BLaER1 (cell line): ENCODE data around the gene MOGAT2.
"Not testable (repeated sequence)": the region's sequence is repeated elsewhere in the genome, so short reads cannot be mapped to it uniquely, and the experiment has no call there.

Source experiments
- H3K27ac ChIP-seq: shearing (Covaris generic); formaldehyde crosslinking; 2 replicates; pipeline ENCODE4 v1.8.1; 2022
- H3K27me3 ChIP-seq: shearing (Covaris generic); formaldehyde crosslinking; 2 replicates; pipeline ENCODE4 v1.8.1; 2022
- H3K36me3 ChIP-seq: shearing (Covaris generic); formaldehyde crosslinking; 2 replicates; pipeline ENCODE4 v1.8.1; 2022
- H3K4me1 ChIP-seq: shearing (Covaris generic); formaldehyde crosslinking; 2 replicates; pipeline ENCODE4 v1.8.1; 2022
- H3K4me2 ChIP-seq: shearing (Covaris generic); formaldehyde crosslinking; 2 replicates; pipeline ENCODE4 v1.8.1; 2022
- H3K4me3 ChIP-seq: shearing (Covaris generic); formaldehyde crosslinking; 2 replicates; pipeline ENCODE4 v1.8.1; 2022
- H3K9ac ChIP-seq: shearing (Covaris generic); formaldehyde crosslinking; 2 replicates; pipeline ENCODE4 v1.8.1; 2022
- H3K9me3 ChIP-seq: shearing (Covaris generic); formaldehyde crosslinking; 2 replicates; pipeline ENCODE4 v1.8.1; 2022
- H4K20me1 ChIP-seq: shearing (Covaris generic); formaldehyde crosslinking; 2 replicates; pipeline ENCODE4 v1.8.1; 2022
- Cebpa-rat ChIP-seq: shearing (Covaris generic); IDR thresholded peaks from 2 replicates; pipeline ENCODE4 v1.8.1; 2022

The MOGAT2 gene

DNA sequence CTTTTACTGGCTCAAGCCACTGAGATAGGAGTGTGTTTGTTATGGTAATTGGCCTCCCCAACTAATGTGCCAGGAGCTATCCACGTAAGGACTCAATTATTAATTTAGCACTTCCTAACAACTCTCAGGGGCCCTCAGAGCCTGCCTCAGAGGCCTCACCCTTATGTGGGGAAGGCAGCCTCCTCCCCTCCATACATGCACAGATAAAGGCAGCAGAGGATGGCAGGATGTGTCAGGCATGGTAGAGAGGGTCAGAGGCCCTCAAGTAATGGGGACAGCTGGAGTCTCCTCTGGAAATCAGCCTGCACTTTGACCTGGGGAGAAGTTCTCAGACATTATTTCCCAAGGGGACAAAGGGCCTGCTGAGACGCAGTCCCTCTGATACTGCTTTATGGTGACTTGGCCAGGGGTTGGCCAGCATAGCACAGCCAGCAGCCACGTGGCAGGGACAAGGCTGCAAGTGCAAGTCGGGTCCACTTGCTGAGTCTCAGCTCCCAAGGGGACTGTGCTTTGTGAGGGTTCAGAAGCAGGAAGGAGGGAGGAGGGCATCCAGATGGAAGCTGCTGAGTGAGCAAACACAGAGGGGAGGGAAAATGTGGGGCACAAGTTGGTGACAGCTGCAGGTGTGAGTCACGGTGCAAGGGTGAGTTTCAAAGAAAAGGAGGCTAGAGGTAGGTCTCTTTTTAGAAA lies 17.0 kb downstream of the MOGAT2 start:
- H3K36me3 ChIP-seq: no peaks in the 10 kb centered on the region
- H3K4me3 ChIP-seq: no peak overlapping the region
- no peaks in the 10 kb centered on the region for H4K20me1 ChIP-seq
- TF ChIP-seq Cebpa-rat: no peak
- H3K4me1 ChIP-seq: peaks cover 18% of the 10 kb centered on the region
- H3K9me3 ChIP-seq: no peaks in the 10 kb centered on the region
- no peak overlapping the region for H3K9ac ChIP-seq
- H3K27ac ChIP-seq: peak overlapping the region; percentile 35; the same call in 1 of the 2 replicates
- H3K27me3 ChIP-seq: no peaks in the 10 kb centered on the region
- H3K4me2 ChIP-seq: peak overlapping the region; percentile 69

DNA sequence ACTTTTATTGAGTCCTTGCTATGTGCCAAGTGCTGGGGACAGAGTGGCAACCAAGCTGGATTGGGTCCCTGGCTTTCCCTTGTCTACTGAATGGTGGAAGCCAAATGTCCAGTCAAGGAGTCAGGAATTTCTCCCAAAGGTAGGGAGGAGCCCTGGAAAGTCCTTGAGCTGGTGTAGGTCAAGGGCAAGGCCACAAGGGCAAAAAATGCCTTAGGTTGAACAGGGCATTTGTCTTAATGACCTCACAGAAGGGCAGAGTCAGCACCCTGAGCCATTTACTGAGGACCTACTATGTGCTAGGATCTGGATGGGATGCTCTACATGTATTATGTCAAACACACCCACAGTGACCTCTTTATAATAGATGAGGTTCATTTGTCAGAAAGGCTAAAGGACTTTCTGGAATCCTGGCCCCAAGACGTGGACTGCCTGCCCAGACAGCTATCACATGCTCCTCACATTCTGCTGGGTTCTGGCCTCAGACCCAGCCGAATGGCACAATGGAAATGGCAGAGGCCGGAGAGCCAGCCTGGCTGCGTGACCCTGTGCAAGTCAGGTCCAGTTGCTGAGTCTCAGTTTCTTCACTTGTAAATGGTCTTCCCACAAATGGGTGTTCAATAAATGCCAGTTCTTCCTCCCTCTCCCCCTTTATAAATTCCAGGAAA lies 17.7 kb downstream of the MOGAT2 start:
- H3K4me3 ChIP-seq: no peak overlapping the region
- no peaks in the 10 kb centered on the region for H4K20me1 ChIP-seq
- H3K27me3 ChIP-seq: no peaks in the 10 kb centered on the region
- no peaks in the 10 kb centered on the region for H3K36me3 ChIP-seq
- no peak for TF ChIP-seq Cebpa-rat
- H3K4me1 ChIP-seq: peaks cover 18% of the 10 kb centered on the region
- H3K9ac ChIP-seq: no peak overlapping the region
- H3K27ac ChIP-seq: no peak overlapping the region
- H3K4me2 ChIP-seq: peak overlapping the region; percentile 69
- H3K9me3 ChIP-seq: no peaks in the 10 kb centered on the region

DNA sequence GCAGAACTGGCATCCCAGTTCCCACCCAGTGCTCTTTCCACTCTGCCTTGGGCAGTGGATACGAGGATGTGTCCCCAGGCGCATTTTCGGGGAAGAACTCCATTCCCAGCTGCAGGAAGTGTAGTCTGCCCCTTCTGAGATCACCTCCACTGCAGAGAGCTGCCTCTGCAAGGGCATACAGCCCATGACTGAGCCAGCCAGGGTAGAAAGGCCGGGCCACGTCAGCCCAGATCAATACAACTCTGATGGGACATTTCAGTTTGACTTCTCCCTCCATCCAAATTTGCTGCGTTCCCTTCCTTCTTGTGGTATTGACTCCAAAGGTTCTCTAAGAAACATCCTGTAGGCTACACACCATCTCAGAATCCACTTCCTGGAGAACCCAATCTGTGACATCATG lies 19.7 kb downstream of the MOGAT2 start:
- Histone ChIP-seq H3K4me2 (no peak overlapping the region), H3K4me3 (no peak overlapping the region), H4K20me1 (no peaks in the 10 kb centered on the region), H3K36me3 (no peaks in the 10 kb centered on the region), H3K9me3 (no peaks in the 10 kb centered on the region), H3K27ac (no peak overlapping the region), H3K4me1 (peaks cover 18% of the 10 kb centered on the region), H3K9ac (no peak overlapping the region), H3K27me3 (no peaks in the 10 kb centered on the region)
- TF ChIP-seq Cebpa-rat: no peak

DNA sequence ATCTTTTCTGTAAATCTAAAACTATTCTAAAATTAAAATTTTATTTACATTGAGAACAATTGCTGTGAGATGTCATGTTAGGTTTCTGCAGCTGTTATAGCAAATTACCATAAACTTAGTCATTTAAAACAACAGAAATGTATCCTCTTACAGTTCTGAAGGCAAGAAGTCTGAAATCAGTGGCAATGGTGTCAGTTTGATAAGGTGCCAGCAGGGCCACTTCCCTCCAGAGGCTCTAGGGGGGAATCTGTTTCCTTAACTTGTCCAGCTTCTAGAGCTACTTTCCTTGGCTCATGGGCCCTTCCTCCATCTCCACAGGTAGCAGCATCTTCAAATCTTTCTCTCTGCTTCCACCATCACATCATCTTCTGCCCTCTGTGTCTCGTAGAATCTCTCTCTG lies 23.0 kb downstream of the MOGAT2 start:
- Histone ChIP-seq H3K4me3 (no peak overlapping the region), H3K4me2 (no peak overlapping the region), H3K36me3 (no peaks in the 10 kb centered on the region), H4K20me1 (no peaks in the 10 kb centered on the region), H3K9ac (no peak overlapping the region), H3K27me3 (no peaks in the 10 kb centered on the region), H3K27ac (no peak overlapping the region), H3K4me1 (no peaks in the 10 kb centered on the region), H3K9me3 (no peaks in the 10 kb centered on the region)
- no peak for TF ChIP-seq Cebpa-rat

DNA sequence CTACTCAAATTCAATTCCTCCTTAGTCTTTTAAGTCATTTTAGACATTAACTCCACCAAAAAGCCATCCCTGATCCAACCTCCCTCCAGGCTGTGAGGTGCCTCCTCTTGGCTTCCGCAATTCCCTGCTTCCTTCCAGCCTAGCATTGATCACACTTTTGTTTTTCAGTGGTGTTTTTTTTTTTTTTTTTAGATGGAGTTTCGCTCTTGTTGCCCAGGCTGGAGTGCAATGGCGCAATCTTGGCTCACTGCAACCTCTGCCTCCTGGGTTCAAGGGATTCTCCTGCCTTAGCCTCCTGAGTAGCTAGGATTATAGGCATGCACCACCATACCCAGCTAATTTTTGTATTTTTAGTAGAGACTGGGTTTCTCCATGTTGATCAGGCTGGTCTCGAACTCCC lies 25.5 kb downstream of the MOGAT2 start:
- H3K4me1 ChIP-seq, H3K36me3 ChIP-seq, H3K4me2 ChIP-seq, H3K27ac ChIP-seq, H4K20me1 ChIP-seq, H3K4me3 ChIP-seq, H3K9me3 ChIP-seq, H3K9ac ChIP-seq, H3K27me3 ChIP-seq: not testable (repeated sequence)

DNA sequence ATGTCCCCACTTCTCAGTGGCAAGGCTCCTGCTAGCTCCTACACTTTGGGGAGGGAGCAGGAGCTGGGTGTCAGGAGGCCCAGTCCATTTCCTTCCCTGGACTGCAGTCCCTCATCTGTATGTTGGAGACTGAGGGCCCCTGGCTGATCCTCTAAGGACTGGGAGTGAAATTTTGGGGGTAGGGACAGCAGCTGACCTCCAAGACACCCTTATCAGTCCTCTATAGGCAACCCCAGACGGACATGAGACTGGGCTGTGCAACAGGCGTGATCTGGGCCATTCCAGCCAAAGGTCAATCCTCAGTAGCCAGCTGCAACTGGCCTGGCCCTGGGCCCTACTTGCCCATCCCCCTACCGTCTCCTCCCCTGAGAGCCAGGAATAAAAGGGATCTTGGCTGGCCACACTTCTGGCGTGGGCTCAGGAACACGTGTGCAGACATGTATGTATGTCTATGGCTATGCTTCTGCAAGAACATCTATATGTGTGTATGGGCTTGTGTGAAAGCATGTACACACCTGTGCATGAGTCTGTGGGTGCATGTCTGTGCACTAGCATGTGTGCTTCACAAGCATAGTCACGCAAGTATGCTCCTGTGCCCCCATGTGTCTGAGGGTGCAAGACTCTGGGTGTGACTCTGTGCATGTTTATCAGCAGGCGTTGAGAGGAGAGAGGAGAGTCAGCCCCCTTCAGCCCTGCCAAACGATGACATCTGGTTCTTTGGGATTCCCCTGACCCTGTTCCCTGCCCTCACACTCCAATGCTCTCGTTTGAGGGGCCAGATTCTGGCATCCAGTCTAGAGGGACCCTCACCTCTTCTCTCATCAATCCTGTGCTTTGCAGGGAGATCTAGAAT lies 26.3 kb downstream of the MOGAT2 start:
- Histone ChIP-seq H3K36me3 (no peaks in the 10 kb centered on the region), H3K27ac (no peak overlapping the region), H3K4me3 (no peak overlapping the region), H3K4me2 (no peak overlapping the region), H3K27me3 (no peaks in the 10 kb centered on the region), H3K9ac (no peak overlapping the region), H4K20me1 (no peaks in the 10 kb centered on the region), H3K4me1 (no peaks in the 10 kb centered on the region), H3K9me3 (peaks cover 6% of the 10 kb centered on the region; the same call in 1 of the 2 replicates)
- TF ChIP-seq Cebpa-rat: no peak

DNA sequence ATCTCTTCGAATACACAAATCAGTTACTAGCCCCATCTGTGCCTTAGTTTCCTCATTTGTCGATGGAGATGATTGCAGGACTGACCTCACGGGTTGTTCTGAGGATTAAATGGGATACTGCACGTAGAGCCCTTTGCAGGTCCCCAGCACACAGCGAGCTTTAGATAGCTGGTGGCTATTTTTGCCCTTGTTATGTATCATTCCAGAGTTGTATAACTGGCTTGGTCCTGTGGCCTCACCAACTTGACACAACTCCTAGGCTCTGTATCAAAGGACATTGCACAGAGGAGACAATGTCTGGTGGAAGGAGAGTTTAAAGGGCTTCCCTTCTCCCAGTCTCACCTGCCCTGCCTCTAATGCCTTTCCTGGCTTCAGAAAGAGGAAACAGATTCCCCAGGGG lies 28.2 kb downstream of the MOGAT2 start:
- Histone ChIP-seq H3K4me3 (no peak overlapping the region), H3K4me2 (no peak overlapping the region), H3K27me3 (no peaks in the 10 kb centered on the region), H4K20me1 (no peaks in the 10 kb centered on the region), H3K9ac (no peak overlapping the region), H3K27ac (no peak overlapping the region), H3K4me1 (no peaks in the 10 kb centered on the region), H3K9me3 (peaks cover 6% of the 10 kb centered on the region; the same call in 1 of the 2 replicates), H3K36me3 (no peaks in the 10 kb centered on the region)
- no peak for TF ChIP-seq Cebpa-rat

DNA sequence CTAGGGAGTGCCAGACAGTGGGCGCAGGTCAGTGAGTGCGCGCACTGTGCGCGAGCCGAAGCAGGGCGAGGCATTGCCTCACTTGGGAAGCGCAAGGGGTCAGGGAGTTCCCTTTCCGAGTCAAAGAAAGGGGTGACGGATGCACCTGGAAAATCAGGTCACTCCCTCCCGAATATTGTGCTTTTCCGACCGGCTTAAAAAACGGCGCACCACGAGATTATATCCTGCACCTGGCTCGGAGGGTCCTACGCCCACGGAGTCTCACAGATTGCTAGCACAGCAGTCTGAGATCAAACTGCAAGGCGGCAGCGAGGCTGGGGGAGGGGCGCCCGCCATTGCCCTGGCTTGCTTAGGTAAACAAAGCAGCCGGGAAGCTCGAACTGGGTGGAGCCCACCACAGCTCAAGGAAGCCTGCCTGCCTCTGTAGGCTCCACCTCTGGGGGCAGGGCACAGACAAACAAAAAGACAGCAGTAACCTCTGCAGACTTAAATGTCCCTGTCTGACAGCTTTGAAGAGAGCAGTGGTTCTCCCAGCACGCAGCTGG lies 31.2 kb downstream of the MOGAT2 start:
- H3K9me3 ChIP-seq, H3K27ac ChIP-seq, H3K27me3 ChIP-seq, H3K9ac ChIP-seq, H3K4me3 ChIP-seq, H4K20me1 ChIP-seq, H3K36me3 ChIP-seq, H3K4me1 ChIP-seq, H3K4me2 ChIP-seq: not testable (repeated sequence)

DNA sequence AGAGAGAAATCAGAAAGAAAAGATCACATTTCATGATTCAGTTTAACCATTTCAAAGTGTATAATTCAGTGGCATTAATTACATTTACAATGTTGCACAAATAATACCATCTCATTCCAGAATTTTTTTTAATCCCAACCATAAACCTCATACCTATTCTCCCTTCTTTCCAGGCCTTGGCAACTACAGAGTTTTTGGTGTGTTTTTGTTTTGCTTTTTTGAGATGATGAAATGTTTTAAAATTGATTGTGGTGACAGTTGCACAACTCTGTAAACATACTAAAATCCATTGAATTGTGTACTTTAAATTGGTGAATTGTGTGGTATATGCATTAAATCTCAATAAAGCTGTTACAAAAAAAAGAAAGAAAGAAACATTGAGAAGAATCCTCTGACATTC lies 37.3 kb downstream of the MOGAT2 start:
- H3K4me3 ChIP-seq, H3K27me3 ChIP-seq, H3K9me3 ChIP-seq, H3K36me3 ChIP-seq, H3K27ac ChIP-seq, H3K4me2 ChIP-seq, H4K20me1 ChIP-seq, H3K9ac ChIP-seq, H3K4me1 ChIP-seq: not testable (repeated sequence)

DNA sequence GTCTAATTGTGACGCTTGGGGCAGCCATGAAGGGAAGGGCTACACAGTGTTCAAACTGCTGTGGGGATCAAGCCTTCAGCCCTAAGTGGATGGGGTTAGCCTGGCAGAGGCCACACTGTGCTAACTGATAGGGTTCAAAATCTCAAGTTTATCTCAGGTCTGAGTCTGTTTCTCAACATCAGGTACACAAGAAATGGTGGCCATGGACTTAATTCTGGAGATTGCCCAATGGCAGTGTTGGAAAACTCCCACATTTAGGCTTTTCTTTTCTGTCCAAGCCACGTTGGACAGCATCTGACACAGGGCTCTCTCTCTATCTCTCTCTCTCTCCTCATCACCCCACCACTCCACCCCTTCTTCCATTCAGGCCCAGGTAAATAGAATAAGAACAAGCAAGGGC lies 40.0 kb downstream of the MOGAT2 start:
- H3K4me3 ChIP-seq: no peak overlapping the region
- H3K27ac ChIP-seq: no peak overlapping the region
- H4K20me1 ChIP-seq: no peaks in the 10 kb centered on the region
- no peak overlapping the region for H3K9ac ChIP-seq
- H3K36me3 ChIP-seq: no peaks in the 10 kb centered on the region
- H3K4me1 ChIP-seq: no peaks in the 10 kb centered on the region
- no peaks in the 10 kb centered on the region for H3K9me3 ChIP-seq
- H3K4me2 ChIP-seq: no peak overlapping the region
- no peaks in the 10 kb centered on the region for H3K27me3 ChIP-seq
- TF ChIP-seq Cebpa-rat: no peak
